ENCODE measurements around the gene CHN2. TPM values are rescaled to one million over a fixed set of nuclear protein-coding genes. Genes with fewer than 3 reads are reported as not detected.

The CHN2 gene
- total RNA-seq (ENCODE audit: low replicate concordance): 0.81 and 3.6 TPM in 2 replicates

GRCh38 chr7:29194594-29195427 lies at the start of gene CHN2:
CHN2 (plus strand) TSS chr7:29194775.
- peak; percentile 26 for DNase-seq (ENCODE audit: low read depth)
- no peak for TF ChIP-seq CTCF (IDR thresholded peaks at IDR 0.05; ENCODE audit: insufficient read depth, low read length)
- H3K4me3 ChIP-seq (ENCODE audit: low read depth, low read length): peak within 1 kb of the TSS; percentile 70

- no peak for DNase-seq (ENCODE audit: low read depth)
- no peak for TF ChIP-seq CTCF (IDR thresholded peaks at IDR 0.05; ENCODE audit: insufficient read depth, low read length)
- H3K4me3 ChIP-seq (ENCODE audit: low read depth, low read length): no peak overlapping the region
These were observed 49.0 kb upstream of the CHN2 start for GRCh38 chr7:29145553-29146056.

DNA sequence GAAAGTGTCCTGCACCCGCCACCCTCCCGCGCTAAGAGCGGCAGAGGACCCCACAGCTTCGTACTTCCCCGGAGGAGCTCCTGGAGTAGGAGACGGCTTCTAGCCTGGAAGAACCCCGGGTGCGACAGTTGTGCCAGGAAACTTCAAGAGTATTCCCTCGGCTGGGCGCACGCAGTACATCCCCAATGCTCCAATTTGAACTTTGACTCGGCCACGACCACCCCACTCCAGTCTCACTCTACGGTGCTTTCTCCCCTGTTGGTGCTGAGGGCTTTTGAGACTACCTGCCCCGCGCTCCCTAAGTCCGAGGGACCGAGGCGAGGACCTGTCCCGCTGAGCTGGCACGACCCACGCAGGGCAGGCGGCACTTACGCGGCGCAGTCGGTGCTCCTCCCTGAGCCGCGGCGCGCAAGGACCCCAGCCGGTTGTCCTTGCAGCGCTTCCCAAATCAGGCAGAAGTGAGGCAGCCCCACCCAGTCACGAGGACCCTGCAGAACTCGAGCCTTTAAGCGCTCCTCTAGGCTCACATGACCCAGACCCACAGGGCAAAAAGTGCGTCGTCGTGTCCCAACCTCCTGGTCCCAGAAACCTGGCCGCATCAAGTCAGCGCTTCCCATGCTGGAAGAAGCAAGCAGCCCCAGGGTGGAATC lies 48.4 kb upstream of the CHN2 start, which contains the start of gene CPVL:
CPVL (minus strand) TSS at position 481 of the 650 bp plus-strand sequence. CDS start 25,476 bp downstream, outside the sequence.
- DNase-seq (ENCODE audit: low read depth): no peak
- H3K4me3 ChIP-seq (ENCODE audit: low read depth, low read length): no peak within 1 kb of the TSS
- no peak for TF ChIP-seq CTCF (IDR thresholded peaks at IDR 0.05; ENCODE audit: insufficient read depth, low read length)

DNA sequence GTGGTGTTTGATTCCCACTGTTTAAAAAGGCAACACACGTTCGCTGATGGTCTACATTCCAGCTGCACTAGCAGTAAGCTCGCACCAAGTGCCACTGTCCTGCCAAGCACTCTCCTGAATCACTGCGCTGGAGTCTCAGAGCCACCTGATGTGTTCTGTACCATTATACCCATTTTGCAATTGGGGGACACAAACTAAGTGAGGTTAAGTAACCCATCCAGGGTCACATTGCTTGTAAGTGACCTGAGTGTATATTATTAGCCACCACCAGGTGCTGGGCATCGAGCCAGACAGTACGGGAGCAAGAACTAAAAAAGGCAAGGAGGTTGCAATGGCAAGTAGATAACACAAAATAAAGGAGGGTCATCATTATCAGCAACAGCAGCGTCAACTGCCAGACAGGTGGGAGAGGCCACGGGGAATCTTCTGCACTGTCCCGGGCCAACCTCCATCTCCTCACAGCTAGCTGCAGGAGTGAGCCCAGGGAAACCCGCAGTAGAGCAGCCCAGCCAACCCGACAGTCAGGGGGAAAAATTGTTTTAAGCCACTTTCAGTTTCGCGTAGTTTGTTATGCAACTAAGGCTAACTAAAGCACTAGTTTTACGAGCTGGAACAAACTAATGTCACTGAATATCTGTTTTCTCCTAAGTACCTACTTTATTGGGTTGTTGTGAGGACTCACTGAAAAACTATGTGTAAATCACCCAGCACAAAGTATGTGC lies 47.5 kb upstream of the CHN2 start:
- H3K4me3 ChIP-seq (ENCODE audit: low read depth, low read length): no peak overlapping the region
- peak; percentile 10 for DNase-seq (ENCODE audit: low read depth)

GRCh38 chr7:29147821-29148220 lies 46.8 kb upstream of the CHN2 start:
- DNase-seq (ENCODE audit: low read depth): no peak
- TF ChIP-seq CTCF (IDR thresholded peaks at IDR 0.05; ENCODE audit: insufficient read depth, low read length): no peak
- H3K4me3 ChIP-seq (ENCODE audit: low read depth, low read length): no peak overlapping the region

More for the DNA sequence above, 47.5 kb upstream of the CHN2 start:
- TF ChIP-seq CTCF (IDR thresholded peaks at IDR 0.05; ENCODE audit: insufficient read depth, low read length): no peak

GRCh38 chr7:29149036-29149435 lies 45.5 kb upstream of the CHN2 start:
- no peak for TF ChIP-seq CTCF (IDR thresholded peaks at IDR 0.05; ENCODE audit: insufficient read depth, low read length)
- no peak for DNase-seq (ENCODE audit: low read depth)
- H3K4me3 ChIP-seq (ENCODE audit: low read depth, low read length): no peak overlapping the region
